C4-2B (cell line): ENCODE results near the gene FHOD3.

Source experiments
- ZFX ChIP-seq: fragments of 450-650 bp; IDR thresholded peaks from 2 replicates; pipeline ENCODE4 v1.6.1; 2017
- TF ChIP-seq, protein P1 (sequence below): fragments of 450-650 bp; conservative IDR thresholded peaks from 2 replicates; pipeline ENCODE4 v1.5.1; 2017; ENCODE audit warnings: mild to moderate bottlenecking

DNA sequence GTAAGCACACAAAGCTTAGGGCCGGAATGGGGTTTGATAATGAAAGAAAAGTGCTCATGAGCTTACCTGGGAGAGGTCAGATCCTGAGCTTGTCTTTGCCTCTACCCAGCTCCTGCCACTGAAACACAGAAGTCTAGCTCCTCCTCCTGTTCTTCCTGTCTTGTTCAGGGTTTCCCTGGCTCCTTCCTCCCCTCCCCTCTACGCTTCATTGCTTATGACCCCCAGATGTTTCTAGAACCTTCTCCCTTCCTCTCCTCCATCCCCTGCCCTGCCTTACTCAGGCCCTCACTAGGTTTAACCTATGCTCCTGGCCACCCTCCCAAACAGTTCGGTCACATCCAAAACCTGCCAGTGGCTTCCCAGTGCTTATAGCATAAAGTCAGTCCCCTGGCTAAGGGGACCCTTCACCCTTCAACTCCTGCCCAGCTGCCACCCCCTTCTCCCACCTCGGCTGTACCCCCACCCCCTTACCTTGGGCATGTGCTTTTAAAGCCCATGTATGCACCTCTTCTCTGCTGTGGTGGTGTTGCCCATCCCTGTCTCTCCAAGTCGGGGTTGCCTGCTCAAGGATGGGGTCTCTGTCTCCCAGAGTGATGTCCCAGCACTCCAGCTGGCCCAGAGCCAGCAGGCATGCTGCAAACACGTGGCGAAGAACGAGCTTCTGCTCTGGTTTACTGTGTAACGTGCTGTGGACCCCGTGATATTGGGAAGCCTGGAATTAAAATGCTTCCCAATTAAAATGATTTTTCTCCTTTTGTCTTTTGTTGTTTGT lies 297.7 kb downstream of the FHOD3 start:
- TF ChIP-seq, protein P1, sequence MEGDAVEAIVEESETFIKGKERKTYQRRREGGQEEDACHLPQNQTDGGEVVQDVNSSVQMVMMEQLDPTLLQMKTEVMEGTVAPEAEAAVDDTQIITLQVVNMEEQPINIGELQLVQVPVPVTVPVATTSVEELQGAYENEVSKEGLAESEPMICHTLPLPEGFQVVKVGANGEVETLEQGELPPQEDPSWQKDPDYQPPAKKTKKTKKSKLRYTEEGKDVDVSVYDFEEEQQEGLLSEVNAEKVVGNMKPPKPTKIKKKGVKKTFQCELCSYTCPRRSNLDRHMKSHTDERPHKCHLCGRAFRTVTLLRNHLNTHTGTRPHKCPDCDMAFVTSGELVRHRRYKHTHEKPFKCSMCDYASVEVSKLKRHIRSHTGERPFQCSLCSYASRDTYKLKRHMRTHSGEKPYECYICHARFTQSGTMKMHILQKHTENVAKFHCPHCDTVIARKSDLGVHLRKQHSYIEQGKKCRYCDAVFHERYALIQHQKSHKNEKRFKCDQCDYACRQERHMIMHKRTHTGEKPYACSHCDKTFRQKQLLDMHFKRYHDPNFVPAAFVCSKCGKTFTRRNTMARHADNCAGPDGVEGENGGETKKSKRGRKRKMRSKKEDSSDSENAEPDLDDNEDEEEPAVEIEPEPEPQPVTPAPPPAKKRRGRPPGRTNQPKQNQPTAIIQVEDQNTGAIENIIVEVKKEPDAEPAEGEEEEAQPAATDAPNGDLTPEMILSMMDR = no peak
- TF ChIP-seq ZFX = no peak
